CD14-positive monocyte (primary cell): ENCODE data around the gene UBXN4. TPM values are rescaled to one million over a fixed set of nuclear protein-coding genes. Genes with fewer than 3 reads are reported as not detected.

Source experiments
- DNase-seq, 3 donors: peaks; one replicate each; pipeline ENCODE4 v3.0.0-alpha.2; 2011 to 2022
- H2AFZ ChIP-seq: 2 replicates; pipeline ENCODE4 v1.6.0; 2012; ENCODE audit warnings: mild to moderate bottlenecking, low read depth, low read length, inconsistent platforms; ENCODE audit not compliant: insufficient read depth, poor library complexity, severe bottlenecking
- H3K27ac ChIP-seq, 2 donors: 1 replicate in 1 of 2; 2 replicates in 1 of 2; pipeline ENCODE4 v1.5.1; 2012 to 2013; ENCODE audit warnings: low read length in 2 of 2, control low read depth in 1 of 2, inconsistent platforms in 1 of 2, low read depth in 1 of 2, mild to moderate bottlenecking in 1 of 2
- H3K27me3 ChIP-seq, 2 donors: one replicate each; pipeline versions ENCODE4 v1.6.0 to v1.6.1; 2011 to 2013; ENCODE audit warnings: low read length in 2 of 2; ENCODE audit not compliant: control insufficient read depth in 2 of 2, insufficient read depth in 2 of 2
- H3K36me3 ChIP-seq, 2 donors: replicated peaks in 1 of 2; 1 replicate in 1 of 2; 2 replicates in 1 of 2; pipeline versions ENCODE4 v1.5.1 to v1.6.1; 2012 to 2013; ENCODE audit warnings: low read length in 2 of 2, control low read depth in 1 of 2, inconsistent platforms in 1 of 2, mild to moderate bottlenecking in 1 of 2; ENCODE audit not compliant: insufficient read depth in 2 of 2, control insufficient read depth in 1 of 2
- H3K4me1 ChIP-seq, 2 donors: 1 replicate in 1 of 2; 2 replicates in 1 of 2; pipeline versions ENCODE4 v1.5.1 to v1.6.1; 2012 to 2013; ENCODE audit warnings: low read length in 2 of 2, control low read depth in 1 of 2, inconsistent platforms in 1 of 2, mild to moderate bottlenecking in 1 of 2, moderate library complexity in 1 of 2; ENCODE audit not compliant: insufficient read depth in 2 of 2, control insufficient read depth in 1 of 2
- H3K4me2 ChIP-seq: replicated peaks from 2 replicates; pipeline ENCODE3; 2012; ENCODE audit warnings: low read length, moderate library complexity, mild to moderate bottlenecking; ENCODE audit not compliant: poor library complexity, severe bottlenecking; ENCODE audit errors: extremely low read depth
- H3K4me3 ChIP-seq, 3 experiments: fragments of 200-600 bp in 1 of 3; sonication (generic) in 1 of 3; replicated peaks in 1 of 3; 1 replicate in 2 of 3; 2 replicates in 1 of 3; pipeline ENCODE4 v1.5.1; 2011 to 2013; ENCODE audit warnings: low read length in 3 of 3, mild to moderate bottlenecking in 3 of 3, control low read depth in 2 of 3, low read depth in 2 of 3, inconsistent platforms in 1 of 3, moderate library complexity in 1 of 3
- H3K79me2 ChIP-seq: 2 replicates; pipeline ENCODE4 v1.6.0; 2012; ENCODE audit warnings: mild to moderate bottlenecking, control low read depth, inconsistent platforms, low read length, moderate library complexity; ENCODE audit not compliant: insufficient read depth
- H3K9ac ChIP-seq: 2 replicates; pipeline ENCODE4 v1.6.0; 2017; ENCODE audit warnings: low read length, mild to moderate bottlenecking; ENCODE audit not compliant: insufficient read depth, poor library complexity, severe bottlenecking
- H3K9me3 ChIP-seq, 2 donors: replicated peaks in 1 of 2; 1 replicate in 1 of 2; 2 replicates in 1 of 2; pipeline versions ENCODE4 v1.5.1 to v1.6.1; 2012 to 2013; ENCODE audit warnings: low read length in 2 of 2, control low read depth in 1 of 2; ENCODE audit not compliant: control insufficient read depth in 1 of 2, insufficient read depth in 1 of 2
- H4K20me1 ChIP-seq: 2 replicates; pipeline ENCODE4 v1.6.0; 2012; ENCODE audit warnings: mild to moderate bottlenecking, low read length, control low read depth, moderate library complexity; ENCODE audit not compliant: insufficient read depth
- H3K27ac Mint-ChIP-seq, 7 donors: one replicate each; pipeline ENCODE4 v1.8.0; 2020; ENCODE audit warnings: mild to moderate bottlenecking in 7 of 7, mixed read lengths in 7 of 7, moderate library complexity in 6 of 7, inconsistent platforms in 2 of 7
- H3K27me3 Mint-ChIP-seq, 3 donors: one replicate each; pipeline ENCODE4 v1.8.0; 2021 to 2022; ENCODE audit warnings: low read depth in 3 of 3, mild to moderate bottlenecking in 3 of 3, mixed read lengths in 3 of 3, moderate library complexity in 3 of 3, inconsistent platforms in 1 of 3
- H3K36me3 Mint-ChIP-seq, 2 donors: one replicate each; pipeline ENCODE4 v1.8.0; 2020; ENCODE audit warnings: mixed read lengths in 2 of 2, inconsistent platforms in 1 of 2, mild to moderate bottlenecking in 1 of 2
- H3K4me1 Mint-ChIP-seq: one replicate; pipeline ENCODE4 v1.8.0; 2020; ENCODE audit warnings: mild to moderate bottlenecking, mixed read lengths
- H3K4me3 Mint-ChIP-seq, 2 donors: one replicate each; pipeline ENCODE4 v1.8.0; 2020; ENCODE audit warnings: mild to moderate bottlenecking in 2 of 2, mixed read lengths in 2 of 2, moderate library complexity in 1 of 2
- H3K9me3 Mint-ChIP-seq, 7 donors: one replicate each; pipeline ENCODE4 v1.8.0; 2020 to 2022; ENCODE audit warnings: mixed read lengths in 7 of 7, mild to moderate bottlenecking in 6 of 7, moderate library complexity in 6 of 7, inconsistent platforms in 2 of 7
- WGBS: methylation state at CpG from one replicate; pipeline ENCODE4 v1.1.5; 2013; ENCODE audit warnings: missing lambda C conversion rate; ENCODE audit not compliant: insufficient coverage; 5-methylcytosine and 5-hydroxymethylcytosine counted together
- intact Hi-C, 2 donors: fragments of 100-400 bp; cut with micrococcal nuclease; formaldehyde crosslinking; loops; one replicate each; pipeline versions ENCODE4 v1.15.0 to v1.15.1; 2023
- polyA plus RNA-seq, 3 donors: library from polyadenylated mRNA; depleted of rRNA in 1 of 3; unstranded in 2 of 3; stranded (reverse) in 1 of 3; fragments of 300-500 nt in 2 of 3; fragments of >200 nt in 1 of 3; fragmentation: Illumina TruSeq in 2 of 3; gene quantifications; 1 replicate in 2 of 3; 2 replicates in 1 of 3; pipeline ENCODE4 v1.2.3, GENCODE V29; 2012 to 2021
- TF ChIP-seq, protein P1 (sequence below): fragments of 200-600 bp; IDR thresholded peaks from one replicate; pipeline ENCODE4 v1.8.0; 2022; ENCODE audit warnings: antibody characterized with exemption, mild to moderate bottlenecking

The UBXN4 gene
- polyA plus RNA-seq, 3 donors = 53.8 to 107 (median 74.2) TPM

DNA sequence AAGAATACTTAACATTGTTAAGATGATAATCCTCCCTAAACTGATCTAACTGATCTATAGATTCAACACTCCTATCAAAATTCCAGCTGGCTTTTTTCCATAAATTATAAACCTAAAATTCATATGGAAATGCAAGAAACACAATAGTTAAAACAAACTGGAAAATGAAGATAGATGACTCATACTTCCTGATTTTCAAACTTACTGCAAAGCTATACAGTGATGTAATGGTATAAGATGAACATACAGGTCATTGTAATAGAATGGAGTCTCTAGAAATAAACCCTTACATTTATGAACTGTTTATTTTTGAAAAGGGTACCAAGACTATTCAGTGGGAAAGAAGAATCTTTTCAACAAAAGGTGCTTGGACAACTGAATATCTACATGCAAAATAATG, 32.3 kb downstream of the UBXN4 start:
- TF ChIP-seq, protein P1, sequence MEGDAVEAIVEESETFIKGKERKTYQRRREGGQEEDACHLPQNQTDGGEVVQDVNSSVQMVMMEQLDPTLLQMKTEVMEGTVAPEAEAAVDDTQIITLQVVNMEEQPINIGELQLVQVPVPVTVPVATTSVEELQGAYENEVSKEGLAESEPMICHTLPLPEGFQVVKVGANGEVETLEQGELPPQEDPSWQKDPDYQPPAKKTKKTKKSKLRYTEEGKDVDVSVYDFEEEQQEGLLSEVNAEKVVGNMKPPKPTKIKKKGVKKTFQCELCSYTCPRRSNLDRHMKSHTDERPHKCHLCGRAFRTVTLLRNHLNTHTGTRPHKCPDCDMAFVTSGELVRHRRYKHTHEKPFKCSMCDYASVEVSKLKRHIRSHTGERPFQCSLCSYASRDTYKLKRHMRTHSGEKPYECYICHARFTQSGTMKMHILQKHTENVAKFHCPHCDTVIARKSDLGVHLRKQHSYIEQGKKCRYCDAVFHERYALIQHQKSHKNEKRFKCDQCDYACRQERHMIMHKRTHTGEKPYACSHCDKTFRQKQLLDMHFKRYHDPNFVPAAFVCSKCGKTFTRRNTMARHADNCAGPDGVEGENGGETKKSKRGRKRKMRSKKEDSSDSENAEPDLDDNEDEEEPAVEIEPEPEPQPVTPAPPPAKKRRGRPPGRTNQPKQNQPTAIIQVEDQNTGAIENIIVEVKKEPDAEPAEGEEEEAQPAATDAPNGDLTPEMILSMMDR = no peak
- DNase-seq = peak in 2 of 3 donors; percentile 23 to 38
- Histone ChIP-seq H3K4me2 (no peak overlapping the region), H3K79me2 (no peaks in the 10 kb centered on the region), H3K9ac (no peak overlapping the region), H3K4me3 (no peak overlapping the region), H3K36me3 (peaks cover 83 to 96% of the 10 kb centered on the region in 2 donors), H3K27me3 (no peaks in the 10 kb centered on the region), H3K27ac (no peak overlapping the region), H3K9me3 (no peaks in the 10 kb centered on the region), H4K20me1 (peaks cover 2% of the 10 kb centered on the region), H2AFZ (no peak overlapping the region), H3K4me1 (no peaks in the 10 kb centered on the region)
- H3K4me1 Mint-ChIP-seq = peaks cover 2% of the 10 kb centered on the region
- H3K27ac Mint-ChIP-seq = peak overlapping the region in 4 of 7 donors; percentile 56 to 83 (median 65)
- H3K4me3 Mint-ChIP-seq = no peak overlapping the region
- peaks cover 0 to 8% (median 0%) of the 10 kb centered on the region in 7 donors for H3K9me3 Mint-ChIP-seq
- no peaks in the 10 kb centered on the region for H3K27me3 Mint-ChIP-seq
- intact Hi-C loops = no loop called here
- H3K36me3 Mint-ChIP-seq = peaks cover 81 to 91% of the 10 kb centered on the region in 2 donors

DNA sequence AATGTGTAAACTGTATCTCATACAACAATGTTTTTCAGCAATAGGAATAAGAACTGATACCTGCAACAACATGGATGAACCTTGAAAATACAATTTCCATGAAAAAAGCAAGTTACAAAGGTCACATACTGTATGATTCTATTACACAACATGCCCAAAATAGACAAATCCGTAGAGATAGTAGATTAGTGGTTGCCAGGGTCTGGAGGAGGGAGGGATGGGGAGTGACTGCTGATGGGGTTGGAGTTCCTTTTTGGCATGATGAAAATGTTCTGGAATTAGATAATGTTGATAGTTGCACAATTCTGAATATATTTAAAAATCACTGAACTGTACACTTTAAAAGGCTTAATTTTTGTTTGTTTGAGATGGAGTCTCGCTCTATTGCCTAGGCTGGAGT, 33.8 kb downstream of the UBXN4 start:
- no peak overlapping the region for H3K4me3 ChIP-seq
- no peak overlapping the region for H3K4me2 ChIP-seq
- H3K4me1 ChIP-seq = no peaks in the 10 kb centered on the region
- TF ChIP-seq, protein P1 = no peak
- H3K9me3 ChIP-seq = no peaks in the 10 kb centered on the region
- no peaks in the 10 kb centered on the region for H3K27me3 ChIP-seq
- DNase-seq = no peak
- H3K27me3 Mint-ChIP-seq = no peaks in the 10 kb centered on the region
- H3K4me3 Mint-ChIP-seq = no peak overlapping the region
- H3K27ac Mint-ChIP-seq = no peak overlapping the region
- H2AFZ ChIP-seq = no peak overlapping the region
- peaks cover 78 to 89% of the 10 kb centered on the region in 2 donors for H3K36me3 Mint-ChIP-seq
- intact Hi-C loops = no loop called here
- no peak overlapping the region for H3K9ac ChIP-seq
- peaks cover 2% of the 10 kb centered on the region for H3K4me1 Mint-ChIP-seq
- H3K79me2 ChIP-seq = no peaks in the 10 kb centered on the region
- no CpG with 5 or more reads among the region's 2 CpGs for WGBS
- H4K20me1 ChIP-seq = no peaks in the 10 kb centered on the region
- peaks cover 0 to 8% (median 0%) of the 10 kb centered on the region in 7 donors for H3K9me3 Mint-ChIP-seq
- H3K36me3 ChIP-seq = peaks cover 81 to 94% of the 10 kb centered on the region in 2 donors
- peak overlapping the region in 1 of 2 donors; percentile 11 for H3K27ac ChIP-seq
